GM19455 (cell line): ENCODE measurements around the gene ROGDI.

Experiments used
- ATAC-seq: cut with Tn5 transposase; IDR thresholded peaks from one replicate; pipeline ENCODE4 v1.9.1; 2021; ENCODE audit not compliant: unreplicated experiment

The ROGDI gene

GRCh38 chr16:4814542-4815173 is 12.2 kb upstream of the ROGDI start:
- ATAC-seq: no peak

- ATAC-seq: no peak
Measured at GRCh38 chr16:4814046-4814445, 11.6 kb upstream of the ROGDI start.

- ATAC-seq: no peak
Measured at GRCh38 chr16:4813251-4814003, 11.0 kb upstream of the ROGDI start.

- ATAC-seq: no peak
Measured at GRCh38 chr16:4811773-4812172, 9.3 kb upstream of the ROGDI start.

GRCh38 chr16:4811242-4811641 is 8.8 kb upstream of the ROGDI start:
- ATAC-seq: no peak

- no peak for ATAC-seq
Measured at GRCh38 chr16:4806280-4806679, 3.8 kb upstream of the ROGDI start.

- no peak for ATAC-seq
Measured at GRCh38 chr16:4805231-4805630, 2.8 kb upstream of the ROGDI start.

GRCh38 chr16:4803898-4804762 is 1.7 kb upstream of the ROGDI start:
- ATAC-seq: no peak

GRCh38 chr16:4803401-4803844 is 990 bp upstream of the ROGDI start:
- ATAC-seq: no peak

- peak; percentile 88 for ATAC-seq
Measured at GRCh38 chr16:4802659-4803287, 340 bp upstream of the ROGDI start.

GRCh38 chr16:4801051-4801961 is 1.1 kb downstream of the ROGDI start:
- ATAC-seq: no peak

GRCh38 chr16:4800290-4801041 is 2.0 kb downstream of the ROGDI start:
- no peak for ATAC-seq

GRCh38 chr16:4799171-4799855 is 3.1 kb downstream of the ROGDI start:
- ATAC-seq: no peak

GRCh38 chr16:4798456-4798855 is 4.0 kb downstream of the ROGDI start:
- ATAC-seq: no peak

GRCh38 chr16:4797805-4798252 is 4.6 kb downstream of the ROGDI start:
- ATAC-seq: no peak

- no peak for ATAC-seq
Measured at GRCh38 chr16:4796982-4797804, 5.2 kb downstream of the ROGDI start.

GRCh38 chr16:4795828-4796572 is 6.4 kb downstream of the ROGDI start:
- no peak for ATAC-seq
